ENCODE measurements around the gene TRPM3. TPM values are rescaled to one million over a fixed set of nuclear protein-coding genes. Genes with fewer than 3 reads are reported as not detected.

TRPM3 gene
- polyA plus RNA-seq, 2 of the 4 experiments (the other 2 are of a cell fraction), result not detected

DNA sequence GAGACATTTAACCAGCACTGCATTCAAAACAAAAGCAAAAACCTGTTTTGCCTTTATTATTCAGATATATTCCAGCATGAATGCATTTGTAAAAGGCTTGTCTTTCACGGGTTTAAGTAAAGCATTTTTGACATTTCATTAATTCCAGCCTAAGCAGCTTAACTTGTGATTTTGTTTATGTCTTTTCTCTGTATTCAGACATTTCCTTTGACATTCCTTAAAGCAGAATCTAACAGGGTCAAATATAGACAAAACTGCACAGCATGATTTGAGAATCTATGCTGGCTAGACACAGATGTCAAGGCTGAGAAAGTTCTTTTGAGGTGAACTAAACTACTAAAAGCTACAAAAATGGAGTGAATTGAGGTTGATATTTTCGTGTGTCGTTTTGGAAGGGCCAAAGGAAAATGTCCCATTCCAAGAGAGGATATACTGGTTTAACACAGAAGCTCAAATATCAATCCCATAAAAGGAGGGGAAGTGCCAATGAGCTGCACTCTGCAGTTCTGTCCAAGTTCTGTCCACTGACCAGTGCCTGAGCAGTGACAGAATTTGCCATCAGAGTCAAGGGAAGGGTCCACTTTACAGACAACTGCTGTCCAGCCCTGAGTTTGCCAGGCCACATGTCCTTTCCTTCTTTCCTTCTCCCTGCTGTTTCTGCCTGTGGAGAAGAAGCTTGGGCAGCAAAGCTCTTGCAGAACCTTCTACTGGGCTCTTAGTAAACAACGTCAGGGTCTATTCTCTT is 508.2 kb downstream of the TRPM3 start:
- no peak for FAIRE-seq

DNA sequence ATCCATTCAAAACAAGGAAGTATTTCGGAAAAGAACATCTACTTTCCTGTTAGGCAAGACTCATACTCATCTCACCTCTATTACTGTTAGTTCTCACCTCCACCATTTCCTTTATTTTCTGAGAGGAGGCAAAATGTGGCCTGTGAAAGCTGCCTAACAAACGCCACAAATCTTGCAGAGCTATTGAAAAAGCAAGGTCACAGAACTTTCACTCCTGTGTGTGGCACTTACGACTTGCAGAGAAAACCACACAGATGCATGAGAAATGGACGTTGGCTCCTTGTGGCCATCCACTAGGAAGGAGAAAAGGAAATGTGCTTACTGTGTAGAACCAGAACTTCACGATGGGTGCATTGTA is 511.2 kb downstream of the TRPM3 start:
- DNase-seq (ENCODE audit: low read depth in 1 of 2, low spot score in 1 of 2) (no peak), ATAC-seq (no peak), FAIRE-seq (no peak)
- WGBS (ENCODE audit: missing lambda C conversion rate), result 41% methylated on average over 5 of the region's 5 CpGs
- Histone ChIP-seq H3K27ac (no peak overlapping the region), H3K9me3 (no peaks in the 10 kb centered on the region), H3K4me3 (no peak overlapping the region), H3K4me1 (no peaks in the 10 kb centered on the region), H3K4me2 (no peak overlapping the region)
- ChIA-PET POLR2A (no interaction called here), CTCF (no interaction called here)
- no peak for TF ChIP-seq RARB (CRISPR knock-in tag; IDR thresholded peaks at IDR 0.05)
- no peak for TF ChIP-seq JUNB (IDR thresholded peaks at IDR 0.05)
- TF ChIP-seq KDM5A (IDR thresholded peaks at IDR 0.05), result no peak
- no peak for TF ChIP-seq RAD21 (conservative IDR thresholded peaks at IDR 0.05 in 1 of 2, IDR thresholded peaks at IDR 0.05 in 1 of 2)
- TF ChIP-seq FOXS1 (CRISPR knock-in tag; IDR thresholded peaks at IDR 0.05), result no peak
- no peak for TF ChIP-seq CHD2 (IDR thresholded peaks at IDR 0.05; ENCODE audit: low read length, partially characterized antibody)
- no peak for TF ChIP-seq KDM1A (IDR thresholded peaks at IDR 0.05; ENCODE audit: low read depth)
- TF ChIP-seq, protein P1, sequence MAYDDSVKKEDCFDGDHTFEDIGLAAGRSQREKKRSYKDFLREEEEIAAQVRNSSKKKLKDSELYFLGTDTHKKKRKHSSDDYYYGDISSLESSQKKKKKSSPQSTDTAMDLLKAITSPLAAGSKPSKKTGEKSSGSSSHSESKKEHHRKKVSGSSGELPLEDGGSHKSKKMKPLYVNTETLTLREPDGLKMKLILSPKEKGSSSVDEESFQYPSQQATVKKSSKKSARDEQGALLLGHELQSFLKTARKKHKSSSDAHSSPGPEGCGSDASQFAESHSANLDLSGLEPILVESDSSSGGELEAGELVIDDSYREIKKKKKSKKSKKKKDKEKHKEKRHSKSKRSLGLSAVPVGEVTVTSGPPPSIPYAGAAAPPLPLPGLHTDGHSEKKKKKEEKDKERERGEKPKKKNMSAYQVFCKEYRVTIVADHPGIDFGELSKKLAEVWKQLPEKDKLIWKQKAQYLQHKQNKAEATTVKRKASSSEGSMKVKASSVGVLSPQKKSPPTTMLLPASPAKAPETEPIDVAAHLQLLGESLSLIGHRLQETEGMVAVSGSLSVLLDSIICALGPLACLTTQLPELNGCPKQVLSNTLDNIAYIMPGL (CRISPR knock-in tag; IDR thresholded peaks at IDR 0.05; ENCODE audit: borderline replicate concordance), result no peak
- no peak for TF ChIP-seq ZNF302 (CRISPR knock-in tag; IDR thresholded peaks at IDR 0.05)
- TF ChIP-seq HOXB13 (CRISPR knock-in tag; IDR thresholded peaks at IDR 0.05; ENCODE audit: low read depth), result no peak
- no peak for TF ChIP-seq CBX2 (IDR thresholded peaks at IDR 0.05; ENCODE audit: borderline replicate concordance, low read depth)
- TF ChIP-seq, protein P2, sequence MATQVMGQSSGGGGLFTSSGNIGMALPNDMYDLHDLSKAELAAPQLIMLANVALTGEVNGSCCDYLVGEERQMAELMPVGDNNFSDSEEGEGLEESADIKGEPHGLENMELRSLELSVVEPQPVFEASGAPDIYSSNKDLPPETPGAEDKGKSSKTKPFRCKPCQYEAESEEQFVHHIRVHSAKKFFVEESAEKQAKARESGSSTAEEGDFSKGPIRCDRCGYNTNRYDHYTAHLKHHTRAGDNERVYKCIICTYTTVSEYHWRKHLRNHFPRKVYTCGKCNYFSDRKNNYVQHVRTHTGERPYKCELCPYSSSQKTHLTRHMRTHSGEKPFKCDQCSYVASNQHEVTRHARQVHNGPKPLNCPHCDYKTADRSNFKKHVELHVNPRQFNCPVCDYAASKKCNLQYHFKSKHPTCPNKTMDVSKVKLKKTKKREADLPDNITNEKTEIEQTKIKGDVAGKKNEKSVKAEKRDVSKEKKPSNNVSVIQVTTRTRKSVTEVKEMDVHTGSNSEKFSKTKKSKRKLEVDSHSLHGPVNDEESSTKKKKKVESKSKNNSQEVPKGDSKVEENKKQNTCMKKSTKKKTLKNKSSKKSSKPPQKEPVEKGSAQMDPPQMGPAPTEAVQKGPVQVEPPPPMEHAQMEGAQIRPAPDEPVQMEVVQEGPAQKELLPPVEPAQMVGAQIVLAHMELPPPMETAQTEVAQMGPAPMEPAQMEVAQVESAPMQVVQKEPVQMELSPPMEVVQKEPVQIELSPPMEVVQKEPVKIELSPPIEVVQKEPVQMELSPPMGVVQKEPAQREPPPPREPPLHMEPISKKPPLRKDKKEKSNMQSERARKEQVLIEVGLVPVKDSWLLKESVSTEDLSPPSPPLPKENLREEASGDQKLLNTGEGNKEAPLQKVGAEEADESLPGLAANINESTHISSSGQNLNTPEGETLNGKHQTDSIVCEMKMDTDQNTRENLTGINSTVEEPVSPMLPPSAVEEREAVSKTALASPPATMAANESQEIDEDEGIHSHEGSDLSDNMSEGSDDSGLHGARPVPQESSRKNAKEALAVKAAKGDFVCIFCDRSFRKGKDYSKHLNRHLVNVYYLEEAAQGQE (IDR thresholded peaks at IDR 0.05), result no peak
- TF ChIP-seq NFE2L2 (conservative IDR thresholded peaks at IDR 0.05; ENCODE audit: low read length), result no peak
- TF ChIP-seq GATA3 (IDR thresholded peaks at IDR 0.05; ENCODE audit: borderline replicate concordance), result no peak
- TF ChIP-seq TFCP2L1 (CRISPR knock-in tag; IDR thresholded peaks at IDR 0.05), result no peak
- no peak for TF ChIP-seq ZSCAN20 (CRISPR knock-in tag; IDR thresholded peaks at IDR 0.05)
- TF ChIP-seq ESRRA (IDR thresholded peaks at IDR 0.05; ENCODE audit: borderline replicate concordance, low read length), result no peak
- TF ChIP-seq, protein P3, sequence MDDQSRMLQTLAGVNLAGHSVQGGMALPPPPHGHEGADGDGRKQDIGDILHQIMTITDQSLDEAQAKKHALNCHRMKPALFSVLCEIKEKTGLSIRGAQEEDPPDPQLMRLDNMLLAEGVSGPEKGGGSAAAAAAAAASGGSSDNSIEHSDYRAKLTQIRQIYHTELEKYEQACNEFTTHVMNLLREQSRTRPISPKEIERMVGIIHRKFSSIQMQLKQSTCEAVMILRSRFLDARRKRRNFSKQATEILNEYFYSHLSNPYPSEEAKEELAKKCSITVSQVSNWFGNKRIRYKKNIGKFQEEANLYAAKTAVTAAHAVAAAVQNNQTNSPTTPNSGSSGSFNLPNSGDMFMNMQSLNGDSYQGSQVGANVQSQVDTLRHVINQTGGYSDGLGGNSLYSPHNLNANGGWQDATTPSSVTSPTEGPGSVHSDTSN (IDR thresholded peaks at IDR 0.05), result no peak
- TF ChIP-seq MAZ (IDR thresholded peaks at IDR 0.05; ENCODE audit: borderline replicate concordance, low read depth, low read length), result no peak
- TF ChIP-seq BCL3 (IDR thresholded peaks at IDR 0.05), result no peak

More for the DNA sequence above, 508.2 kb downstream of the TRPM3 start:
- ChIA-PET POLR2A (no interaction called here), CTCF (interaction anchor here (0.9 to 4.6 kb wide), 3 partner anchors 8 to 27 kb away, joined by 3 to 26 read pairs (median 4); no protein-coding TSS in a partner anchor)
- Histone ChIP-seq H3K4me1 (no peaks in the 10 kb centered on the region), H3K27ac (no peak overlapping the region), H3K9me3 (no peaks in the 10 kb centered on the region), H3K4me3 (no peak overlapping the region), H3K4me2 (no peak overlapping the region)
- DNase-seq (ENCODE audit: low read depth in 1 of 2, low spot score in 1 of 2) (no peak), ATAC-seq (no peak)
- TF ChIP-seq JUNB (IDR thresholded peaks at IDR 0.05), result no peak
- TF ChIP-seq, protein P1 (CRISPR knock-in tag; IDR thresholded peaks at IDR 0.05; ENCODE audit: borderline replicate concordance), result no peak
- TF ChIP-seq FOSL2 (IDR thresholded peaks at IDR 0.05), result no peak
- TF ChIP-seq FOSL2 (CRISPR knock-in tag; IDR thresholded peaks at IDR 0.05), result no peak
- WGBS (ENCODE audit: missing lambda C conversion rate), result 9% methylated on average over 4 of the region's 4 CpGs

Data from A549 (cell line).